ENCODE results near the gene DHTKD1. TPM values are rescaled to one million over a fixed set of nuclear protein-coding genes. Genes with fewer than 3 reads are reported as not detected.

Gene DHTKD1
- total RNA-seq, 4 donors from 2014 or later, result 15.2 to 45.7 (median 25.4) TPM

DNA sequence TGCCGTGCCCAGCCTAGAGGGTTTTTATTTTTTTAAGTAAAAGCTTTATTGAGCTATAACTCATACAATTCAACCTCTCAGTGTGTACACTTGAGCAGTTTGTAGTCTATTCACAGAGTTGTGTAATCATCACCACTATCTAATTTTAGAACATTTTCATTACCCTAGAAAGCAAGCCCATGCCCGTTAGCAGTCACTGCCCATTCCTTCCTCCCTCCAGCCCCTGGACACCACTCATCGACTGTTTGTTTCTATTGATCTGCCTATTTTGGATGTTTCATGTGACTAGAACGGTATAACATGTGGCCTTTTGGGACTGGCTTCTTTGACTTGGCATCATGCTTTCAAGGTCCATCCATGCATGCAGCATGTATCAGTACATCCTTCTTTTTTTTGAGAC is 35.0 kb downstream of the DHTKD1 start:
- Histone ChIP-seq H3K9me3 (no peaks in the 10 kb centered on the region), H3K36me3 (peaks cover 6 to 73% of the 10 kb centered on the region in 2 donors), H3K27ac (no peak overlapping the region), H3K4me3 (no peak overlapping the region), H3K27me3 (no peaks in the 10 kb centered on the region), H3K4me1 (no peaks in the 10 kb centered on the region)
- ATAC-seq, result no peak
- in situ Hi-C loops (cut with MboI; ENCODE audit: low sequenced_read_pairs in 4 of 4) (no loop called here), intact Hi-C loops (cut with DNase I; ENCODE audit: low total_unique reads) (no loop called here)
- no peak for DNase-seq
- TF ChIP-seq, protein P1, sequence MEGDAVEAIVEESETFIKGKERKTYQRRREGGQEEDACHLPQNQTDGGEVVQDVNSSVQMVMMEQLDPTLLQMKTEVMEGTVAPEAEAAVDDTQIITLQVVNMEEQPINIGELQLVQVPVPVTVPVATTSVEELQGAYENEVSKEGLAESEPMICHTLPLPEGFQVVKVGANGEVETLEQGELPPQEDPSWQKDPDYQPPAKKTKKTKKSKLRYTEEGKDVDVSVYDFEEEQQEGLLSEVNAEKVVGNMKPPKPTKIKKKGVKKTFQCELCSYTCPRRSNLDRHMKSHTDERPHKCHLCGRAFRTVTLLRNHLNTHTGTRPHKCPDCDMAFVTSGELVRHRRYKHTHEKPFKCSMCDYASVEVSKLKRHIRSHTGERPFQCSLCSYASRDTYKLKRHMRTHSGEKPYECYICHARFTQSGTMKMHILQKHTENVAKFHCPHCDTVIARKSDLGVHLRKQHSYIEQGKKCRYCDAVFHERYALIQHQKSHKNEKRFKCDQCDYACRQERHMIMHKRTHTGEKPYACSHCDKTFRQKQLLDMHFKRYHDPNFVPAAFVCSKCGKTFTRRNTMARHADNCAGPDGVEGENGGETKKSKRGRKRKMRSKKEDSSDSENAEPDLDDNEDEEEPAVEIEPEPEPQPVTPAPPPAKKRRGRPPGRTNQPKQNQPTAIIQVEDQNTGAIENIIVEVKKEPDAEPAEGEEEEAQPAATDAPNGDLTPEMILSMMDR (IDR thresholded peaks at IDR 0.05 in 4 of 5, conservative IDR thresholded peaks at IDR 0.05 in 1 of 5), result no peak
- no peak for TF ChIP-seq POLR2A (IDR thresholded peaks at IDR 0.05)

DNA sequence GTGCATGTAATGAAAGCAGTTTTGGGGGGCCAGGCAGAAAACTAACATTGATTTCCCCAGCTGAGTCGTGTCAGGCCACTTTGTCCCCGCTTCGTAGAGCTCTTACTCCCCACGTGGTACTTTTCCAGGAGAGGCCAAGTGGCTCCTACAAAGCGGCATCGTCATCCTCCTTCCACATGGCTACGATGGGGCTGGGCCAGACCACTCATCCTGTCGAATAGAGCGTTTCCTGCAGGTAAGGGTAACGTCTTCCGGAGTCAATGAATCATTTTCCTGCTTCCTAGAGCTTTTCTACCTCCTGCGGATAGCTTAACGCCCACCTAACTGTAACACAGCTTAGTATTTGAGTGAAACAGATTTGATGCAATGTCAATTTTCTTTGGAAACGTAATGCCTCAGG is 39.0 kb downstream of the DHTKD1 start:
- Histone ChIP-seq H3K4me3 (no peak overlapping the region), H3K9me3 (no peaks in the 10 kb centered on the region), H3K4me1 (no peaks in the 10 kb centered on the region), H3K27me3 (no peaks in the 10 kb centered on the region), H3K36me3 (peaks cover 3 to 69% of the 10 kb centered on the region in 2 donors), H3K27ac (no peak overlapping the region)
- intact Hi-C loops (cut with DNase I; ENCODE audit: low total_unique reads) (no loop called here), in situ Hi-C loops (cut with MboI; ENCODE audit: low sequenced_read_pairs in 4 of 4) (no loop called here)
- TF ChIP-seq, protein P1 (IDR thresholded peaks at IDR 0.05 in 4 of 5, conservative IDR thresholded peaks at IDR 0.05 in 1 of 5), result no peak
- no peak for TF ChIP-seq POLR2A (IDR thresholded peaks at IDR 0.05)
- no peak for ATAC-seq
- no peak for DNase-seq

DNA sequence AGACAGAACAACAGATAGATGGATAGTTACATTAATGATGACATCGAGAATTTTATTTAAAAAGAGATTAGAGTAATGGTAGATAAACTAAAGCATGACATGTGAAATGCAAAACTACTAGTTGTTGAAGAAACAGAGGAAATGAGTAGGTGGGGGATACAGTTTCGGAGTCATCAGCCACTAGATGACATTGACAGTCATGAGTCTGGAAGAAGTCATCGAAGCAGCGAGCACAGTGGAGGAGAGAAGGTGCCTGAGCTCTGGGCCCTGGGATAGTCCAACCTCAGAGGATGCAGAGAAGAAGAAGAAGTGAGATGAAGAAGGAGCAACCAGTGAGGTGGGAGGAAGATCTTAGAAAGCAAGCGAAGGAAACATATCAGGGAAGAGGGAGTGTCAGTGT is 40.5 kb downstream of the DHTKD1 start:
- Histone ChIP-seq H3K27me3 (no peaks in the 10 kb centered on the region), H3K36me3 (peaks cover 3 to 67% of the 10 kb centered on the region in 2 donors), H3K4me3 (no peak overlapping the region), H3K27ac (no peak overlapping the region), H3K4me1 (no peaks in the 10 kb centered on the region), H3K9me3 (no peaks in the 10 kb centered on the region)
- no peak for ATAC-seq
- intact Hi-C loops (cut with DNase I; ENCODE audit: low total_unique reads) (no loop called here), in situ Hi-C loops (cut with MboI; ENCODE audit: low sequenced_read_pairs in 4 of 4) (no loop called here)
- no peak for DNase-seq
- TF ChIP-seq, protein P1 (IDR thresholded peaks at IDR 0.05 in 4 of 5, conservative IDR thresholded peaks at IDR 0.05 in 1 of 5), result no peak
- TF ChIP-seq POLR2A (IDR thresholded peaks at IDR 0.05), result no peak

DNA sequence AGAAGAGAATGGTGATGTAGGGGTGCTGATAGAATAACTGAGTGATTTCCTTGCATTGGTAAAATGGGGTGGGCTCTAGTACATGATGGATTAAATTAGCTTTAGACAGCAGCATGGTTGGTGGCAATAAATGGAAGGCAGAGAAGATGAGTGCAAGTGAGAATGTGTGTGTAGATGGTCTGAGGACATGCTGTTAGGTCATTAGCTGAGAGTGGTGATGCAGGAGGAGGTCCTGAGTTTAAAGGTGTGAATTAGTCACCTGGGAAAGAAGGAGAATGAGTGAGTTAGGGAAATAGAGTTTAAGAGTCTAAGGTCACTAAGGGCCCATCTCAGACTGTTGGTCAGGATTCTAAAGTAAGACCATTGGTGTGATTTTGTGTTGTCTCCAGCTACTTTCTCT is 42.8 kb downstream of the DHTKD1 start:
- Histone ChIP-seq H3K4me3 (no peak overlapping the region), H3K36me3 (peaks cover 3 to 47% of the 10 kb centered on the region in 2 donors), H3K27ac (no peak overlapping the region), H3K27me3 (no peaks in the 10 kb centered on the region), H3K9me3 (no peaks in the 10 kb centered on the region), H3K4me1 (no peaks in the 10 kb centered on the region)
- in situ Hi-C loops (cut with MboI; ENCODE audit: low sequenced_read_pairs in 4 of 4), result no loop called here
- intact Hi-C loops (cut with DNase I; ENCODE audit: low total_unique reads), result no loop called here
- no peak for DNase-seq
- TF ChIP-seq POLR2A (IDR thresholded peaks at IDR 0.05), result no peak
- TF ChIP-seq, protein P1 (IDR thresholded peaks at IDR 0.05 in 4 of 5, conservative IDR thresholded peaks at IDR 0.05 in 1 of 5), result no peak
- ATAC-seq, result no peak

DNA sequence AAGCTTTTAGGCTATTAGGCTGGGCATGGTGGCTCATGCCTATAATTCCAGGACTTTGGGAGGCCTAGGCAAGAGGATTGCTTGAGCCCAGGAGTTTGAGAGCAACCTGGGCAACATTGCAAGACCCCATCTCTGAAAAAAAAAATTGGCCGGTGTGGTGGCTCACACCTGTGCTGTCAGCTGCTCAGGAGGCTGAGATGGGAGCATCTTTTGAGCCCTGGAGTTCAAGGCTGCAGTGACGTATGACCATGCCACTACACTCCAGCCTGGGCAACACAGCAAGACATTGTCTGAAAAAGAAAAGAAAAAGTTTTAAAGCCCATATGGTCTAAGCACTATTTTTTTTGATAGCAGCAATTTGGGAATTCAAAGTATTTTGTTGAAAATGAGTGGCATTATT is 44.9 kb downstream of the DHTKD1 start:
- no peaks in the 10 kb centered on the region for H3K4me1 ChIP-seq
- H3K9me3 ChIP-seq, result no peaks in the 10 kb centered on the region
- in situ Hi-C loops (cut with MboI; ENCODE audit: low sequenced_read_pairs in 4 of 4), result no loop called here
- H3K36me3 ChIP-seq, result peaks cover 3 to 40% of the 10 kb centered on the region in 2 donors
- H3K27ac ChIP-seq, result no peak overlapping the region
- TF ChIP-seq, protein P1 (IDR thresholded peaks at IDR 0.05 in 4 of 5, conservative IDR thresholded peaks at IDR 0.05 in 1 of 5), result no peak
- TF ChIP-seq POLR2A (IDR thresholded peaks at IDR 0.05), result no peak
- ATAC-seq, result no peak
- no peaks in the 10 kb centered on the region for H3K27me3 ChIP-seq
- H3K4me3 ChIP-seq, result no peak overlapping the region
- DNase-seq, result no peak
- intact Hi-C loops (cut with DNase I; ENCODE audit: low total_unique reads), result no loop called here
